ENCODE results near the gene ELAVL4.

ELAVL4 gene

DNA sequence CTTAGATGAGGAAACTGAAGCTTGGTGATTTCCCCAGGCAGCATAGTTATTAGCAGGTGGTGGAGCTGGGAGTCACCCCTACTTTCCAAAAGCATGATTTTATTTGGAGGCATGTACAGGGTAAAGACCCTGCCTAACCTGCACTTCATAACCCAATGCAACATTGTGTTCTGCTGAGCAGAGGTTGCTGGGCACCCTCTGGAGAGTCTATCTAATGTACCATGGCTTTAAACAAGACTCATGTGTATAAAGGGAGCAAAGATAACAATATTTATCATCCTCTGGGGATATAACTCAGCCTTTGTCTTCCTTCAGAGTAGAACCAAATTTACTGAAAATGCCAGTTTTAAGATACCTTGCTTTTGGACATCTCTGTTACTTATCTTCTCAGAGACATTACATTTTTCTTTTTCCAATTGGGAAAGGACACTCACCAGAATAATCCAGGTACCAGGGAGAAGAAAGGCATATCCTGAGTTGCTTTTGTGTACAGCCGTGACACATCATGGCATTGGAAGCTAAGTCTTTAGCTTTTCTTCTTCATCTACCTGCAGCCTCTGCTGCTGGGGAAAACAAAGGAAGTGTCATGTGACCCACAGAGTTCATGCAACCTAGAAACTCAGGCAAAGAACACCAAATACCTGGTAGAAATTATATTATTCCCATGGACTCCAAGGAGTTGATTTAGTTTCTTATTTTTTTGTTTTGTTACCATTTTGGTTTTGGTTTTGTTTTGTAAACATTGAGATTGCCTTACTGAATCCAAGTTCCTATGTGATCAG lies 39.6 kb downstream of the ELAVL4 start:
- peaks cover 38% of the 10 kb centered on the region for H3K36me3 ChIP-seq
- TF ChIP-seq, protein P1, sequence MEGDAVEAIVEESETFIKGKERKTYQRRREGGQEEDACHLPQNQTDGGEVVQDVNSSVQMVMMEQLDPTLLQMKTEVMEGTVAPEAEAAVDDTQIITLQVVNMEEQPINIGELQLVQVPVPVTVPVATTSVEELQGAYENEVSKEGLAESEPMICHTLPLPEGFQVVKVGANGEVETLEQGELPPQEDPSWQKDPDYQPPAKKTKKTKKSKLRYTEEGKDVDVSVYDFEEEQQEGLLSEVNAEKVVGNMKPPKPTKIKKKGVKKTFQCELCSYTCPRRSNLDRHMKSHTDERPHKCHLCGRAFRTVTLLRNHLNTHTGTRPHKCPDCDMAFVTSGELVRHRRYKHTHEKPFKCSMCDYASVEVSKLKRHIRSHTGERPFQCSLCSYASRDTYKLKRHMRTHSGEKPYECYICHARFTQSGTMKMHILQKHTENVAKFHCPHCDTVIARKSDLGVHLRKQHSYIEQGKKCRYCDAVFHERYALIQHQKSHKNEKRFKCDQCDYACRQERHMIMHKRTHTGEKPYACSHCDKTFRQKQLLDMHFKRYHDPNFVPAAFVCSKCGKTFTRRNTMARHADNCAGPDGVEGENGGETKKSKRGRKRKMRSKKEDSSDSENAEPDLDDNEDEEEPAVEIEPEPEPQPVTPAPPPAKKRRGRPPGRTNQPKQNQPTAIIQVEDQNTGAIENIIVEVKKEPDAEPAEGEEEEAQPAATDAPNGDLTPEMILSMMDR (IDR thresholded peaks at IDR 0.05; ENCODE audit: low read depth, low read length), result no peak
- no peak overlapping the region for H3K4me3 ChIP-seq (ENCODE audit: low read depth, low read length)
- no peaks in the 10 kb centered on the region for H3K4me1 ChIP-seq
- H3K9me3 ChIP-seq, result no peaks in the 10 kb centered on the region
- H3K27me3 ChIP-seq, result no peaks in the 10 kb centered on the region
- DNase-seq, result no peak

DNA sequence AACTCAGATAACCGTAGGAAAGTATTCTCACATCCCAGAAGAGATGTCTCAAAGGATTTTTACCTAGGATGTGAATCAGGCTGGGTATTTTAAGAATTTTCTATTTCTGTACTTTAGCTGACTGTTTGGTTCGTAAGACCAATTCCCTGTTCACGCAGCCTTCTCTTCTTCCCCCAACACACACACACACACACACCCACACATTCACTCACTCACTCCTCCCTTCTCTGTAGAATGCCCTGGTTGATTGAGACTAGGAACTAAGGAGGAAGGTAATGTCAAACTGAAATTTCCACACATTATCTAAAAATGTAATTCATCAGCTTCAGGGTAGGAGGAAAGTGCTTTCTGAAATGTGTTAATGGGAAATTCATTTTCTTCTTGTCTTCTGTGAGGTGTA lies 43.5 kb downstream of the ELAVL4 start:
- no peaks in the 10 kb centered on the region for H3K4me1 ChIP-seq
- H3K36me3 ChIP-seq, result peaks cover 34% of the 10 kb centered on the region
- TF ChIP-seq, protein P1 (IDR thresholded peaks at IDR 0.05; ENCODE audit: low read depth, low read length), result no peak
- DNase-seq, result no peak
- no peaks in the 10 kb centered on the region for H3K9me3 ChIP-seq
- no peak overlapping the region for H3K4me3 ChIP-seq (ENCODE audit: low read depth, low read length)
- no peaks in the 10 kb centered on the region for H3K27me3 ChIP-seq

DNA sequence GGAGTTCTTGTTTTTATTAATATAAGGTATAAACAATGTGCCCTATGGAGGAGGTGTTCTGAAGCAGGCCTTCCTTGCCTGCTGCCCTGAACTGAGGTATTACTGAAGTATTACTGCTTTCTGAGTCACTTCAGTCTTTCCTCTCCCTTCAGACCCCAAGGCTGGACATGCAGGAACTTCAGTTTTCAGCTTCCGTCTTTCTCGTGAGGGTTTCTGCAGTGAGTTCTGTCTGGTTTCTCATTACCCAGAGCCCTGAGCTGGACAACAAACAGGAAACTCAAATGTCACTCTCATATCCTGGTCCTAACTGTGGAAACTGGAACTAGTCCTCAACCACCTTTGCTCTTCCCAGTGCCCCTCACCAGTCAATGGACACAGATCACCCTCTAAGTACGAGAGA lies 46.8 kb downstream of the ELAVL4 start:
- TF ChIP-seq, protein P1 (IDR thresholded peaks at IDR 0.05; ENCODE audit: low read depth, low read length), result no peak
- no peak overlapping the region for H3K4me3 ChIP-seq (ENCODE audit: low read depth, low read length)
- no peaks in the 10 kb centered on the region for H3K4me1 ChIP-seq
- no peaks in the 10 kb centered on the region for H3K9me3 ChIP-seq
- peaks cover 15% of the 10 kb centered on the region for H3K36me3 ChIP-seq
- no peaks in the 10 kb centered on the region for H3K27me3 ChIP-seq
- no peak for DNase-seq

DNA sequence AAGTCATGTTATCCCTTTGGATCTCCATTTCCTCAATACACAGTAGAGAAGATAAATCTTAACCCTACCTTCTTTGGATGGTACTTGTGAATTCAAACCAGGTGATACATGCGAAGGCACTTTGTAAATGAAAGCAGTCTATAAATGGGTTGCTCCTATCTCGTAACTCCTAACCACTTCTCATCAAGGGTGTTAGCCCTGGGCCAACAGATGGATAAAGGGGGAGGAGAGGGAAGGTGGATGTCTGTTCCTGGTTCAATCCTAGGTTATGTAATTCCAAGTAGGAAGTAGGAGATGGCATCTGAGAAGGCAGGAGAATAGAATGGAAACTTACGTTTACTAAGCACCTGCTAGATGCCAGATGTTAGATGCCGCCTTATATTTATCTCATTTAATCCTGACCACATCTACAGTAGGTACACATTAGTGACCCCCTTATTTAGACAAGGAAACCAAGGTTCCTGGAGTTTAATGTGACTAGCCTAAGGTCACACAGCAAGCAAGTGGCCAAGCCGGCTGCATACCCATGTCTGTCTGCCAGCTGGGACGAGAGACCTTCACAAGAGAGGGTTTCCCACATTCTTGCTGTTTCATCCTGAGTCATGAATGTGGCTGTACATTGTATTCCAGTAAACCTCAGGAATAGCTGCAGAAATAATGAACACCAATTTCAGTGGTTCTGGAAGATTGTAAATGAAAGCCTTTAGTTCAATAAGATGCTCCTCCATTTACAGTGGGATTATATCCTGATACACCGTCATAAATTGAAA lies 47.7 kb downstream of the ELAVL4 start:
- TF ChIP-seq, protein P1 (IDR thresholded peaks at IDR 0.05; ENCODE audit: low read depth, low read length), result no peak
- no peak overlapping the region for H3K4me3 ChIP-seq (ENCODE audit: low read depth, low read length)
- H3K36me3 ChIP-seq, result peaks cover 18% of the 10 kb centered on the region
- H3K27me3 ChIP-seq, result no peaks in the 10 kb centered on the region
- no peaks in the 10 kb centered on the region for H3K9me3 ChIP-seq
- no peaks in the 10 kb centered on the region for H3K4me1 ChIP-seq
- DNase-seq, result no peak

- Histone ChIP-seq H3K4me1 (no peaks in the 10 kb centered on the region), H3K9me3 (no peaks in the 10 kb centered on the region), H3K27me3 (no peaks in the 10 kb centered on the region), H3K36me3 (peaks cover 15% of the 10 kb centered on the region), H3K4me3 (ENCODE audit: low read depth, low read length) (no peak overlapping the region)
- TF ChIP-seq, protein P1 (IDR thresholded peaks at IDR 0.05; ENCODE audit: low read depth, low read length), result no peak
- no peak for DNase-seq
These were observed 48.7 kb downstream of the ELAVL4 start for GRCh38 chr1:50157306-50157941.
